Tibial artery (tissue), 4 donors: Measurements from ENCODE around the gene TMTC2.

Source experiments
- DNase-seq, 2 donors: peaks; one replicate each; pipeline ENCODE4 v3.0.0-alpha.2; 2019
- H3K27ac ChIP-seq, 2 donors: fragments of 200-600 bp; sonication (generic) in 1 of 2; 1 replicate in 1 of 2; 2 replicates in 1 of 2; pipeline ENCODE4 v1.5.1; 2018 to 2019; ENCODE audit warnings: mild to moderate bottlenecking in 1 of 2
- H3K27me3 ChIP-seq, 2 donors: fragments of 200-600 bp; sonication (generic) in 1 of 2; one replicate each; pipeline versions ENCODE4 v1.5.1 to v1.6.0; 2016 to 2019
- H3K36me3 ChIP-seq, 3 donors: fragments of 200-600 bp; sonication (generic) in 2 of 3; one replicate each; pipeline ENCODE4 v1.5.1; 2016 to 2019; ENCODE audit warnings: mild to moderate bottlenecking in 2 of 3
- H3K4me1 ChIP-seq, 4 donors: fragments of 200-600 bp; sonication (generic) in 2 of 4; 1 replicate in 3 of 4; 2 replicates in 1 of 4; pipeline ENCODE4 v1.5.1; 2016 to 2019
- H3K4me3 ChIP-seq, 2 donors: fragments of 200-600 bp; sonication (generic) in 1 of 2; 1 replicate in 1 of 2; 2 replicates in 1 of 2; pipeline ENCODE4 v1.5.1; 2018 to 2019; ENCODE audit warnings: mild to moderate bottlenecking in 2 of 2
- H3K9me3 ChIP-seq, 3 donors: fragments of 200-600 bp; sonication (generic) in 1 of 3; one replicate each; pipeline ENCODE4 v1.5.1; 2016 to 2019
- CTCF ChIP-seq, 2 experiments: fragments of 200-600 bp in 1 of 2; fragments of 450-650 bp in 1 of 2; IDR thresholded peaks; one replicate each; pipeline ENCODE4 v1.5.1; 2017 to 2019; ENCODE audit warnings: antibody characterized with exemption in 2 of 2, mild to moderate bottlenecking in 1 of 2, moderate library complexity in 1 of 2
- intact Hi-C: fragments of 100-400 bp; cut with DNase I; formaldehyde crosslinking; loops from one replicate; pipeline ENCODE4 v1.15.0; 2023; ENCODE audit warnings: low total_unique reads

TMTC2 gene

GRCh38 chr12:82671673-82672195, 15.0 kb upstream of the TMTC2 start:
- H3K9me3 ChIP-seq = no peaks in the 10 kb centered on the region
- no peaks in the 10 kb centered on the region for H3K36me3 ChIP-seq
- no peaks in the 10 kb centered on the region for H3K4me1 ChIP-seq
- H3K27me3 ChIP-seq = no peaks in the 10 kb centered on the region
- TF ChIP-seq CTCF (IDR thresholded peaks at IDR 0.05) = no peak
- intact Hi-C loops = no loop called here
- DNase-seq = no peak
- H3K27ac ChIP-seq = no peak overlapping the region
- no peak overlapping the region for H3K4me3 ChIP-seq

DNA sequence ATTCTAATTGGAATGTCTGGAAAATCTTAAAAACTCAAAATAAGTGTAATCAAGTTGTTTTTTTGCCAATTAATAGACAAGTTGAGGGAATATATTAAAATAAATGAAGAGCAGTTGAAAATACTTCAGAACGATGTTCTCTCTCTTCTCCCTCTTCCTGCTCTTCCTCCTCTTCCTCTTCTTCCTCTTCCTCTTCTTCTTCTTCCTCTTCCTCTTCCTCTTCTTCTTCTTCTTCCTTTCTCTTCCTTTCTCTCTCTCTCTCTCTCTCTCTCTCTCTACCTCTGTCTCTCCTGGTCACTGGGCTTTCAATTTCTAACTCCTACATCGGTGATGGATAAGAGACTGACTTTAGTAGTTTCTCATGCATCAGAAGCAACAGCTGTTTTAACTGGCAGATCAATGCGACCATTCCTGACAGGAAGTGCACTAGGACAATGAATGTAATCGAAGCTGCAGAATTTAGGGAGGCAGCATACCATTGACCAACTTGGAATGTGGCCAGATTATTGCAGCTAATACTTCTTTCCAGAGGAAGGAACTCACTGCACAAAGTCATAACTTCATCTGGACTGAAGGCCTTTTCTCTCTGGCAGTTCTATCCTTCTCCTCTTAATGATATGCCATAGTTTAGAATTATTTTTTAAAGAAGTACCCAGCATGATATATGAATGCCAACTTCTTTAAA, 13.8 kb upstream of the TMTC2 start:
- no peak overlapping the region for H3K27ac ChIP-seq
- intact Hi-C loops = no loop called here
- no peak for TF ChIP-seq CTCF (IDR thresholded peaks at IDR 0.05)
- H3K9me3 ChIP-seq = no peaks in the 10 kb centered on the region
- DNase-seq = no peak
- H3K4me3 ChIP-seq = no peak overlapping the region
- no peaks in the 10 kb centered on the region for H3K27me3 ChIP-seq
- no peaks in the 10 kb centered on the region for H3K36me3 ChIP-seq
- no peaks in the 10 kb centered on the region for H3K4me1 ChIP-seq

DNA sequence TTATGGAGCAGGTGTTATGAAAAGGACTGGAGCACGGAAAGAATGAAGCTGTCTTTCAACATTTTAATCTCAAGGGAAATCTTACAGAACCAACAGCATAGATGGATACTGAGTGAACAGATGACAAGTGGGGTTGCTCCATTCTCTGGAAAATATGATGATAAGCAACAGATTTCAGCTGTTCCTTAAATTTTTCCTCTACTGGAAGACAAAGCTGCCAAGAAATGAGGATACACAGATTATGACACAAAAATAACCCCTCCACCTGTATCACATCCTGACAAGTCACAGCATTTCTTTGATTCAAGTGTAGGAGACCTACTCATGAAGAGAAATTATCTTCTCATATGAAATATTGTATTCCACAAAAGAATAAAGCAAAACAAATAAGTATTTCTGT, 13.0 kb upstream of the TMTC2 start:
- TF ChIP-seq CTCF (IDR thresholded peaks at IDR 0.05) = no peak
- intact Hi-C loops = no loop called here
- no peak for DNase-seq
- Histone ChIP-seq H3K9me3 (no peaks in the 10 kb centered on the region), H3K36me3 (no peaks in the 10 kb centered on the region), H3K4me3 (no peak overlapping the region), H3K4me1 (no peaks in the 10 kb centered on the region), H3K27me3 (no peaks in the 10 kb centered on the region), H3K27ac (no peak overlapping the region)

- no peak overlapping the region for H3K4me3 ChIP-seq
- no peaks in the 10 kb centered on the region for H3K36me3 ChIP-seq
- H3K27ac ChIP-seq = no peak overlapping the region
- H3K4me1 ChIP-seq = no peaks in the 10 kb centered on the region
- H3K27me3 ChIP-seq = no peaks in the 10 kb centered on the region
- no peaks in the 10 kb centered on the region for H3K9me3 ChIP-seq
- DNase-seq = no peak
- TF ChIP-seq CTCF (IDR thresholded peaks at IDR 0.05) = no peak
- intact Hi-C loops = no loop called here
These were observed 11.5 kb upstream of the TMTC2 start for GRCh38 chr12:82675246-82675645.

DNA sequence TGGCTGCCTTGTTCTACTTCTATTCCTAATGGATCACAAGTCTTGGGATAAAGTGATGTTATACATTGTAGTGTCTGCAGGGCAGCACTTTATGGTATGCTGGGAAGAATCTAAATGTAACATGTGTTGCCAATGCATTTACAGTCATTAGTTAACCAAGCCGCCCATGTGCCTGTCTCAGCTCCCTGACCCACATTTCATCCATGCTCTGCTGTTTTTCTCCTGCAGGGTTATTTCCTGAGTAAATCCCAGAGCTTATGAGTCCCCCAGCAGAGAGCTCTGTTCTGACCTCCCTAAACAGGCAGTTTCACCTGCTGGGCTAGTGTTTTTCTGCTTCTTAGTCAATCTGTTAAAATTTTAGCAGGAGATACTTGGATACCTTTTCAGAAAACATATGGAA, 4.4 kb upstream of the TMTC2 start:
- no peak for TF ChIP-seq CTCF (IDR thresholded peaks at IDR 0.05)
- intact Hi-C loops = no loop called here
- Histone ChIP-seq H3K27me3 (no peaks in the 10 kb centered on the region), H3K27ac (no peak overlapping the region), H3K36me3 (no peaks in the 10 kb centered on the region), H3K4me1 (peaks cover 0 to 4% (median 2%) of the 10 kb centered on the region in 4 donors), H3K9me3 (no peaks in the 10 kb centered on the region), H3K4me3 (no peak overlapping the region)
- DNase-seq = no peak
